Activated T-cell treated with anti-CD3 and anti-CD28 coated beads for 48 hours (primary cell): ENCODE results near the gene CD99.
"Not testable (repeated sequence)": the region's sequence is repeated elsewhere in the genome, so short reads cannot be mapped to it uniquely, and the experiment has no call there.

Source experiments
- DNase-seq: peaks from one replicate; pipeline ENCODE4 v3.0.0-alpha.2; 2020; ENCODE audit warnings: low read depth

Gene CD99

DNA sequence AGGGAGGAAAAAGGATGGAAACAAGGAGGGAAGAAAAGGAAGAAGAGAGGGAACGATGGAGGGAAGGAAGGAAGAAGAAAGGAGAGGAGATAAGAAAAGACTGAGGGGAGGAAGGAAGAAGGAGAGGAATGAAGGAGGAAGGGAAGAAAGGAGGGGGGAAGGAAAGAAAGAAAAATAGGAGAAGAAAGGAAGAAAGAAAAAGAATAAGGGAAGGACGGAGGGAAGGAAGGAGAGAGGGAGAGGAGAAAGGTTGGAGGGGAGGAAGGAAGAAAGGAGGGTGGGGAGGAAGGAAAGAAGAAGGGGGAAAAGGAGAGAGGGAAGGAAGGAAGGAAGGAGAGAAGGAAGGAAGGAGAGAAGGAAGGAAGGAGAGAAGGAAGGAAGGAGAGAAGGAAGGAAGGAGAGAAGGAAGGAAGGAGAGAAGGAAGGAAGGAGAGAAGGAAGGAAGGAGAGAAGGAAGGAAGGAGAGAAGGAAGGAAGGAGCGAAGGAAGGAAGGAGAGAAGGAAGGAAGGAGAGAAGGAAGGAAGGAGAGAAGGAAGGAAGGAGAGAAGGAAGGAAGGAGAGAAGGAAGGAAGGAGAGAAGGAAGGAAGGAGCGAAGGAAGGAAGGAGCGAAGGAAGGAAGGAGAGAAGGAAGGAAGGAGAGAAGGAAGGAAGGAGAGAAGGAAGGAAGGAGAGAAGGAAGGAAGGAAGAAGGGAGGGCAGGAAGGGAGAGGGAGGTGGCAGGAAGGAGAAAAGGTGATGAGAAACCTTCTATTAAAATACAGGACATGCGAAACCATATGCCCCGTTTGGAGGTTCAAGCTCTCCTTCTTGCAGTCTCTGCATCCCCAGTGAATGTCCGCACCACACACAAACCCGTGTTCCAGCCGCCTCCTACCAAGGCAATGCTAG, 82.3 kb downstream of the CD99 start:
- DNase-seq, result not testable (repeated sequence)

- DNase-seq, result no peak
These were observed 83.0 kb downstream of the CD99 start for GRCh38 chrX:2774057-2774456.

- no peak for DNase-seq
These were observed 83.7 kb downstream of the CD99 start for GRCh38 chrX:2774776-2775175.

DNA sequence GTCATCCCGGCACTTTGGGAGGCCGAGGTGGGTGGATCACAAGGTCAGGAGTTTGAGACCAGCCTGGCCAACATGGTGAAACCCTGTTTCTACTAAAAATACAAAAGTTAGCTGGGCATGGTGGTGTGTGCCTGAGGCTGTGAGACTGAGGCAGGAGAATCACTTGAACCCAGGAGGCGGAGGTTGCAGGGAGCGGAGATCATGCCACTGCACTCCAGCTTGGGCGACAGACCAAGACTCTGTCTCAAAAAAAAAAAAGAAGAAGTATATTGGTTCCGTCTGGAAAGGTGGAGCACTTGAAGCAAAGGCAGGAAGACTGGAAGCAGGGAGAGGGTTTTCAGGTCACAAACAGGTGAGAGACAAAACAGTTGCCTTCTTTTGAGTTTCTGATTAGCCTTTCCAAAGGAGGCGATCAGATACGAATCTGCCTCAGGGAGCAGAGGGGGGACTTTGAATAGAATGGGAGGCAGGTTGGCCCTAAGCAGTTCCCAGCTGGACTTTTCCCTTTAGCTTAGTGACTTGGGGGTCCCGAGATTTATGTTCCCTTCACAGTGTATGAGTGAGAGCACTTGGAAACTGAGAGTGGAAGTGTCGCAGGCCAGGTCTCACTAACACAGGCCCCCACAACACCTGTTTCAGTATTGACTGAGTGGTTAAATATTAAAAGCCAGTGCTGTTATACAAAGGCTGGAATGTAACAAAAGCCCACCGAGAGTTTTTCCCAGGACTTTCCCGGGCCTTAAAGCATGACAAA, 89.6 kb downstream of the CD99 start:
- DNase-seq, result not testable (repeated sequence)

- DNase-seq, result no peak
These were observed 90.1 kb downstream of the CD99 start for GRCh38 chrX:2781226-2781571.

DNA sequence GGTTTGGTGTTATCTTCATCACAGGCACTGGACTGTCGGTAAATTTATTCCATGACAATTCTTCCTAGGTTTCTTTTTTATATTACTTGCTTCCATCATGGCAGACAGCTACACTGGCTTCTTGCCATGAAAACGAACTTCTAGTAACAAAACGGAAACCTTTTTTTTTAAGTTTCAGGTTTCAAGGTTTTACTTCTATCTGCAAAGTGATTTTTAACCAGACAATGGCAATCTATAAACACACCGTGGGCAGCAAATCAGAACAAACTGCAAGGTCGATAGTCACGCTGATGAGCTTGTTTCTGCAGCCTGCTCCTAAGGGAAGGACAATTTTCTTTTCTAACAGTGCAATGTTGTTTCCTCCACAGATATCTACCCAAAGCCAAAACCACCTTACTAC, 90.6 kb downstream of the CD99 start:
- no peak for DNase-seq

GRCh38 chrX:2782171-2782570, 91.1 kb downstream of the CD99 start:
- no peak for DNase-seq

DNA sequence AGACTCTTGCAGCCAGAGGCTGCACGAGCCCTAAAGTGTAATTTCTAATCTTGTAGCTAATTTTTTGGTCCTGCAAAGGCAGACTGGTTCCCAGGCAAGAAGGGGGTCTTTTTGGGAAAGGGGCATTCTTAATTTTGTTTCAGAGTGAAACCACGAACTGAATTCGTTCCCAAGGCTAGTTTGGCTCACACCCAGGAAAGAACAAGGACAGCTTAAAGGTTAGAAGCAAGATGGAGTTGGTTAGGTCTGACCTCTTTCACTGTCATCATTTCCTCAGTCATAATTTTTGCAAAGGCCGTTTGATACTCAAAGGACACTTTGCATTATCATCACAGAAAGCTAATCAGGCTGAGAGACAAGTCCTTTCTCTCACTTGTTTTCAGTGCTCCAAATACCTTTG, 91.7 kb downstream of the CD99 start:
- DNase-seq, result no peak

DNA sequence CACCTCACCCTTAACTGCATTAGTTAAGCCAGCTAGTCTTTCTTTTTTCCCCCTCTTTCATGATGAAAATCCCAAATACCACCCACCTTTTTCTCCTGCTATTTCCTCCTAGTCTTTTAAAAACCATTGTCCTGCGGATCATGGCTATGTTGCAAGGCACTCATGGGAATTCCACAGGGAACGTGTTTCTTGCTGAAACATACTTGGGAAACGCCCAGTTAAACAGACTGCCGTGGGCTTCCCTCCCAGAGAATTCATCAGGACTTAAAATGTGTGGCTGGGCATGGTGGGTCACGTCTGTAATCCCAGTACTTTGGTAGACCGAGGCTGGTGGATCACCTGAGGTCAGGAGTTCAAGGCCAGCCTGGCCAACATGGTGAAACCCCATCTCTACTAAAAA, 92.9 kb downstream of the CD99 start:
- DNase-seq, result no peak

DNA sequence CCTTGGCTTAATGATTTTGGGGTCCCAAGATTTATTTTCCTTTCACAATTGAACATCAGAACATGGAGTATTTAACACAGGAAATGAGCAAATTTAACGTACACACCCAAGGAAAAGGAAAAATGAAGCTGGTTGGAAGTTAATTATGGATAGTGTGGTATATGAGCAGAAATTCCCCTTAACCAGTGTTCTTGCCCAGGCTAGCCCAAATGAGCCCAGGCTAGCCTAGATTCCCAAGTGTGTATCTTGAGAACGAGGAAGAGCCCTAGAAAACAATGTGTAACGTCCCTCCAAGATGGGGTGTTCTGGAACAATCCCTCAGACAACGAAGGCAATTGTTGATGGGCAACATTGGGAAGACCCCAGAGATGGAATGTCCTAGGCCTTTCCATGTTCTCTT, 94.4 kb downstream of the CD99 start:
- DNase-seq, result no peak

DNA sequence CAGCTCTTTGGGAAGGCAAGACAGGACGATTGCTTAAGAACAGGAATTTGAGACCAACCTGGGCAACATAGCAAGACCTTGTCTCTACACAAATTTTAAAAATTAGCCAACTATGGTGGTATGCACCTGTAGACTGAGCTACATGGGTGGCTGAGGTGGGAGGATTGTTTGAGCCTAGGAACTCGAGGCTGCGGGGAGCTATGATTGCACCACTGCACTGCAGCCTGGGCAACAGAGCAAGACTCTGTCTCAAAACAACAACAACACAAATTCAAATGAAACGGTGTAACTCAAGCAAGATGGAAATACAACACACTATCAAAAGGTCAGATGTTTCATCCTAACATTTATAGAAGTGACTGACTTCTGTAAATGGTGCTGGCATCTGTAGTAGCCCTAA, 97.9 kb downstream of the CD99 start:
- DNase-seq, result no peak

DNA sequence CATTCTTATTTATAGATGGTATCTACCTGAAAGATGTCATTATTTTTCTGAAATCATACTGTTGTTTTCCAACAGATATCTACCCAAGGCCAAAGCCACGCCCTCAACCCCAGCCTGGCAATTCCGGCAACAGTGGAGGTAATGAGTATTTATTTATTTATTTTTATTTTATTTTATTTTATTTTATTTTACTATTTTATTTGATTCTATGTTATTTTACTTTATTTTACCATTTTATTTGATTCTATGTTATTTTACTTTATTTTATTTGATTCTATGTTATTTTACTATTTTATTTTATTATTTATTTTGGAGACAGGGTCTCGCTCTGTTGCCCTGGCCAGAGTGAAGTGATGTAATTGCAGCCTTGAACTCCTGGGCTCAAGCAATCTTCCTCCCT, 98.5 kb downstream of the CD99 start:
- DNase-seq, result no peak
